Measurements from ENCODE around the gene CDCA8. TPM values are rescaled to one million over a fixed set of nuclear protein-coding genes. Genes with fewer than 3 reads are reported as not detected.
"Not testable (repeated sequence)": the region's sequence is repeated elsewhere in the genome, so short reads cannot be mapped to it uniquely, and the experiment has no call there.

The CDCA8 gene
- total RNA-seq, 1 experiment from 2014 or later = 48.5 TPM

GRCh38 chr1:37685722-37686121 is 6.6 kb upstream of the CDCA8 start:
- Histone ChIP-seq H3K9ac (ENCODE audit: extremely low read depth, insufficient read length, low read length) (no peak overlapping the region), H3T11ph (ENCODE audit: low read length) (no peak overlapping the region), H2BK15ac (ENCODE audit: low read depth, low read length) (no peak overlapping the region), H3K79me2 (ENCODE audit: insufficient read depth, low read length) (peaks cover 6% of the 10 kb centered on the region; the same call in 1 of the 2 replicates), H3K27me3 (ENCODE audit: insufficient read depth, low read length) (no peaks in the 10 kb centered on the region), H2BK20ac (ENCODE audit: low read depth, low read length, poor library complexity, severe bottlenecking) (no peak overlapping the region), H3K4ac (ENCODE audit: low read depth, low read length) (no peak overlapping the region), H2BK5ac (ENCODE audit: insufficient read length, low read length) (no peak overlapping the region), H3K27ac (ENCODE audit: insufficient read length, low read depth, low read length) (no peak overlapping the region), H2BK120ac (ENCODE audit: low read depth, low read length, poor library complexity, severe bottlenecking) (no peak overlapping the region), H3K18ac (ENCODE audit: insufficient read length, low read depth, low read length) (no peak overlapping the region), H3K4me2 (ENCODE audit: insufficient read depth, insufficient read length, low read length) (no peak overlapping the region), H2AFZ (ENCODE audit: low read length) (no peak overlapping the region), H4K8ac (replicated peaks; ENCODE audit: insufficient read length, low read depth, low read length) (no peak overlapping the region), H3K4me1 (ENCODE audit: insufficient read depth, low read length) (no peaks in the 10 kb centered on the region), H4K20me1 (ENCODE audit: control insufficient read depth, insufficient read depth, insufficient read length) (peaks cover 2% of the 10 kb centered on the region), H3K23ac (ENCODE audit: insufficient read length, low read depth, low read length) (no peak overlapping the region), H3K9me3 (ENCODE audit: control insufficient read depth, low read depth, low read length) (no peaks in the 10 kb centered on the region), H2AK5ac (ENCODE audit: insufficient read length, low read length) (no peak overlapping the region), H4K5ac (ENCODE audit: insufficient read length, low read depth, low read length) (no peak overlapping the region), H3K23me2 (ENCODE audit: insufficient read length, low read depth, low read length, poor library complexity, severe bottlenecking) (peaks cover 5% of the 10 kb centered on the region), H3K56ac (ENCODE audit: insufficient read length, low read depth, low read length) (no peak overlapping the region), H3K14ac (ENCODE audit: insufficient read depth, low read length) (no peak overlapping the region), H2BK12ac (ENCODE audit: insufficient read length, low read depth, low read length) (no peak overlapping the region), H3K79me1 (ENCODE audit: insufficient read depth, low read depth, low read length, poor library complexity, severe bottlenecking) (peaks cover 9% of the 10 kb centered on the region), H4K91ac (ENCODE audit: insufficient read length, low read depth, low read length) (no peak overlapping the region)
- Mint-ChIP-seq H3K4me1 (peaks cover 8 to 10% of the 10 kb centered on the region in 2 experiments), H3K27ac (no peak overlapping the region; a peak in 1 of 7 replicates), H3K36me3 (ENCODE audit: insufficient read depth in 1 of 3, low read depth in 3 of 3) (peaks cover 39 to 68% (median 58%) of the 10 kb centered on the region in 3 experiments; a peak in 6 of 7 replicates), H3K27me3 (ENCODE audit: low read depth) (no peaks in the 10 kb centered on the region), H3K9me3 (no peaks in the 10 kb centered on the region; a peak in 1 of 5 replicates), H3K4me3 (no peak overlapping the region; a peak in 1 of 5 replicates)
- DNase-seq = no peak
- no peak for TF ChIP-seq CTCF (conservative IDR thresholded peaks at IDR 0.05)
- 100% methylated on average over 1 of the region's 3 CpGs for WGBS (ENCODE audit: extremely low coverage, insufficient read length, low lambda C conversion rate)

- H3K4me2 ChIP-seq (ENCODE audit: insufficient read depth, insufficient read length, low read length); H2BK20ac ChIP-seq (ENCODE audit: low read depth, low read length, poor library complexity, severe bottlenecking); H3K4me1 ChIP-seq (ENCODE audit: insufficient read depth, low read length); H2BK5ac ChIP-seq (ENCODE audit: insufficient read length, low read length); H3K23ac ChIP-seq (ENCODE audit: insufficient read length, low read depth, low read length); H3K79me1 ChIP-seq (ENCODE audit: insufficient read depth, low read depth, low read length, poor library complexity, severe bottlenecking); H3K27ac Mint-ChIP-seq; H2AK5ac ChIP-seq (ENCODE audit: insufficient read length, low read length); H2BK12ac ChIP-seq (ENCODE audit: insufficient read length, low read depth, low read length); H4K8ac ChIP-seq (replicated peaks; ENCODE audit: insufficient read length, low read depth, low read length); H4K20me1 ChIP-seq (ENCODE audit: control insufficient read depth, insufficient read depth, insufficient read length); H2AFZ ChIP-seq (ENCODE audit: low read length); H3K9me3 Mint-ChIP-seq; H4K91ac ChIP-seq (ENCODE audit: insufficient read length, low read depth, low read length); H3K9ac ChIP-seq (ENCODE audit: extremely low read depth, insufficient read length, low read length); H3K27me3 Mint-ChIP-seq (ENCODE audit: low read depth); H3K79me2 ChIP-seq (ENCODE audit: insufficient read depth, low read length); H4K5ac ChIP-seq (ENCODE audit: insufficient read length, low read depth, low read length); H3K27ac ChIP-seq (ENCODE audit: insufficient read length, low read depth, low read length); DNase-seq; H2BK120ac ChIP-seq (ENCODE audit: low read depth, low read length, poor library complexity, severe bottlenecking); H3K56ac ChIP-seq (ENCODE audit: insufficient read length, low read depth, low read length); H3K14ac ChIP-seq (ENCODE audit: insufficient read depth, low read length); H3K9me3 ChIP-seq (ENCODE audit: control insufficient read depth, low read depth, low read length); H3T11ph ChIP-seq (ENCODE audit: low read length); H3K18ac ChIP-seq (ENCODE audit: insufficient read length, low read depth, low read length); H2BK15ac ChIP-seq (ENCODE audit: low read depth, low read length); H3K4ac ChIP-seq (ENCODE audit: low read depth, low read length); H3K27me3 ChIP-seq (ENCODE audit: insufficient read depth, low read length): not testable (repeated sequence)
- H3K36me3 Mint-ChIP-seq (ENCODE audit: insufficient read depth in 1 of 3, low read depth in 3 of 3) = peaks cover 33 to 54% (median 51%) of the 10 kb centered on the region in 3 experiments; a peak in 6 of 7 replicates
- peaks cover 14 to 17% of the 10 kb centered on the region in 2 experiments for H3K4me1 Mint-ChIP-seq
- H3K23me2 ChIP-seq (ENCODE audit: insufficient read length, low read depth, low read length, poor library complexity, severe bottlenecking) = peaks cover 12% of the 10 kb centered on the region
- no CpG with 5 or more reads among the region's 2 CpGs for WGBS (ENCODE audit: extremely low coverage, insufficient read length, low lambda C conversion rate)
- peak overlapping the region in 1 of 2 experiments; percentile 55; a peak in 1 of 5 replicates for H3K4me3 Mint-ChIP-seq
Measured at GRCh38 chr1:37687764-37688163, 4.6 kb upstream of the CDCA8 start.
